ENCODE measurements around the gene KATNB1.
A peak's percentile ranks its signal among the peaks of the same experiment; 100 is the strongest.
"Not testable (repeated sequence)": the region's sequence is repeated elsewhere in the genome, so short reads cannot be mapped to it uniquely, and the experiment has no call there.

Gene KATNB1

DNA sequence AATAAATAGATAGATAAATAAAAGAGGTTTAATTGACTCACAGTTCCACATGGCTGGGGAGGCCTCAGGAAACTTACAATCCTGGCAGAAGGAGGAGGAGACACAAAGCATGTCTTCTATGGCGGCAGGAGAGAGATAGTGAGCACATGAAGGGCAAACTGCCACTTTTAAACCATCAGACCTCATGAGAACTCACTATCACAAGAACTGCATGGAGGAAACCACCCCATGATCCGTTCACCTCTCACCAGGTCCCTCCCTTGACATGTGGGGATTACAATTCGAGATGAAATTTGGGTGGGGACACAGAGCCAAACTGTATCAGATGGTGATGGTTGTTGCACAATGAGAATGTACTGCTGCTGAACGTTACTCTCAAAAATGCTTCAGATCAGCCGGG is 44.3 kb downstream of the KATNB1 start:
- DNase-seq = not testable (repeated sequence)

DNA sequence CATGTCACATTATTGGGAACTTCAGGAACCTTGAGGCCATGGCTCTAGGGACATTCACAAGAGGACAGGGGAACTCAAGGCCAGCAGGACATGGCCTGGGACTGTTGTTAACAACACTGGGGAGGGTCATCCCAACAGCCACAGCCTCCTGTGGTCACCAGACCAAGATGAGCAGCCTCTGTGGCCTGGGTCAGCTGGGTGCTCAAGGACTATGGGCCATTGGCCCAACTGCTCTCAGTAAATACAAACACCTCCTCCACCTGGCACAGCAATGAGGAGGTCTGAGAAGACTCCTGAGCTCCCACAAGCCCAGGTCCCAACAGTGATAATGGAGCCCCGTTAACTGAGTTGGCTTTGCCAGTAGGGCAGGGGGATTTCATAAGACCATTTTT is 45.8 kb downstream of the KATNB1 start:
- DNase-seq = no peak

DNA sequence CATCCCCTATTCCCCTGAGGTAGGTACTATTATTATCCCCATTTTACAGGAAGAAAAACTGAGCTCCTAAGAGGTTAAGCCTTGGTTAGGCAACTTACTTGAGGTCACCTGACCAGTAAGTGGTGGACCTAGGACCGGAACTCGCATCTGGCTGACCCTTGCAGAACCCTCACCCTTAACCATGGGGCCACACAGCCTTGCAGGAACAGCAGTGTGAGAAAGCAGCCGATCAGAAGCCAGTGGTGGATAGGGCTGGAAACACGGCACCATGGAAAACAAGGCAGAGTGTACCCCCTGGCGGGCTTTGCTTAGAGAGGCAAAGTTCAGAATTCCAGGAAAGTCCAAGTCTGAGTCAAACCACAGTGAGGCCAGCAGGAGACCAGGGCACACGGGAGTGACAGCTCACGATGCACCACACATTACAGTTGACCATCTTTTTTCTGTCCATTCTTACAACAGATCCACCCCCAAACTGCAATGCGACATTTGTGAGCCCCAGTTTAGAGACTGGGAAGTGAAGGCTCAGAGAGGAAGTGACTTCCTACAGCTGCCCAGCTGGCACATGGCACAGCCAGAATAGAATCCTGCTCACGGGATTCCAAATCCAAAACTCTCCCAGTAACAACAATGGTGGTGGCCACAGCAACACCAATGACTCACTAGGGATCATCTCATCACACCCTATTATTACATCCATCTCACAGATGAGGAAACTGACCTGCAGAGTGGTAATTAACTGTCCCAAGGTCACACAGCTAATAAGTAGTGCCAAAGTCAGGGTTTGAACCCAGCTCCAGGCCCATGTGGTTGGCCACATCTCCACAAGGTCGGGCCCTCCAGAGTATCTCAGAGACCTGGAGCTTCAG is 46.4 kb downstream of the KATNB1 start:
- DNase-seq = no peak

DNA sequence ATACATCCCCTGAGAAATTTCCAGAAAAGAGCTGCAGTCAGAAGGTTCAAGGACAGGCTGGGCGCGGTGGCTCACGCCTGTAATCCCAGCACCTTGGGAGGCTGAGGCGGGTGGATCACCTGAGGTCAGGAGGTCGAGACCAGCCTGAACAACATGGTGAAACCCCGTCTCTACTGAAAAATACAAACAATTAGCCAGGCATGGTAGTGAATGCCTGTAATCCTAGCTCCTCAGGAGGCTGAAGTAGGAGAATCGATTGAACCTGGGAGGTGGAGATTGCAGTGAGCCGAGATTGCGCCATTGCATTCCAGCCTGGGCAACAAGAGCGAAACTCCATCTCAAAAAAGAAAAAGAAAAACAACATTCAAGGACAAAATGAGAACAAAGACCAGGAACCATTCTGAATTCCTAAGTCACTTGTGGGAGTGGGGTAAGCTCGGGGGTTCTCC is 47.1 kb downstream of the KATNB1 start:
- DNase-seq = not testable (repeated sequence)

DNA sequence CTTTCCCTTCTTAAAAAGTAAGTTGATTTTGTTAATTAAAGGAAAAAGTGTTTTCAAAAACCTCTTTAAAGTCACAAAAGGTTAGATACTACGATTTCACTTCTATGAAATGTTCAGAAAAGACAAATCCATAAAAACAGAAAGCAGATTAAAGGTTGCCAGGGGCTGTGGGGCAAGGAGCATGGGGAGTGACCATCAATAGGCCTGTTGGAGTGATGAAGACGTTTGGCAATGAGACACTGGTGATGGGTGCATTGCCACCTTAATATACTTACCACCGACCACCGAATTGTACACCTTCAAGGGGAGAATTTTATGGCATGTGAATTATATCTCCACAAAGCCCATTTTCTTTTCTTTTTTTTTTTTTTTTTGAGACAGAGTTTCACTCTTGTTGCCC is 47.5 kb downstream of the KATNB1 start:
- no peak for DNase-seq

DNA sequence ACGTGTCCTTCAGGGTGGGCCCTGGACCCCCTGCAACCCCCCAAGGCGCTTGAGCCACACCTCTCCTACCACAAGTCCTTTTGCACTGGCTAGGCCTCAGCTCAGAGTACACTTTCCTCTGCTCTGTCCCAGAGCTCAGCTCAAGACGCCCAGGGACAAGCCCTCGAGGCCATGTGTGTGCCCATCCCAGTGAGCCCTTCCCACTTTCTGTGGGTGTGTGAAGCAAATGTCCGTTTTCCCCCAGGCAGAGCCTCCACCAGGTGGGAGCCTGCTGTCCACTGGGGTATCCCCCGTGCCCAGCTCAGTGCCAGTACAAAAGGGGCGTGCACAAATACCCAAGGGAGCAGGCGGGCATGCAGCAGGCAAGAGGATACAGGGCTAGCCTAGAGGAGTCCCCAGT is 48.3 kb downstream of the KATNB1 start:
- DNase-seq = no peak

DNA sequence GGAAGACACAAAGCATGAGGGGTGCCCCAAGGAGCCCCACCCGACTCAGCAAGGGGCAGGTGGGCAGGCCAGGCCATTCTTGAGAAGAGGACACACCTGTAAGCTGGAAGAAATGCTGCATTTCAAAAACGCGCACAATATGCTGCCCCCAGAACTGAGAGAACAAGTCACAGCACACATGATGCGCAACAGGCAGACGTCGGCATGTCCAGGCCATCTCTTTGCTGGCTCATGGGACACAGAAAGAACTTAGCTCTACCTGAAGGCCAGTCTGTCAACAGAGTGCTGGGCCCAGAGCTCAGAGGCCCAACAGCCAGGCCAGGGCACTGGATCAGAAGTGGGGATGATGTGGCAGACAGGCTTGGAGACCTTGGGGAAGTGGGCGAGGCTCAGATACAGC is 48.8 kb downstream of the KATNB1 start:
- no peak for DNase-seq

DNA sequence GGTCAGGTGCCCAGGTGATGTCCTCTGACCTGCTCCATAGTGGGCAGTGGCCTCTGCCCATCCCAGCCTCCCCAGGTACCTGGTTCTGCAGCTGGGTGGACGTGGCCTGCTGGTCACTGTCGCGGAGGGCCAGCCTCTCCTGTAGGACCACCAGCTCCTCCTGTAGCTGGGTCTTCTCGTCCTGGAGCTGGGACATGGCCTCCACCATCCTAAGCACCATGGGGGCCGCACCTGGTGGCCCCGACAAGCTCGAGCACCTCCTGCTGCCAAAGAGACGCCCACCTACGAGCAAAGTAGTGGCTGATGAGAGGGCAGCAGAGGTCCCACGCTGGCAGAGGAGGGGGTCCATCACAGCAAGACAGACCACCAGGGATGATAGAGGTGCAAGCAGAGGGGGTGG is 49.8 kb downstream of the KATNB1 start:
- no peak for DNase-seq

DNA sequence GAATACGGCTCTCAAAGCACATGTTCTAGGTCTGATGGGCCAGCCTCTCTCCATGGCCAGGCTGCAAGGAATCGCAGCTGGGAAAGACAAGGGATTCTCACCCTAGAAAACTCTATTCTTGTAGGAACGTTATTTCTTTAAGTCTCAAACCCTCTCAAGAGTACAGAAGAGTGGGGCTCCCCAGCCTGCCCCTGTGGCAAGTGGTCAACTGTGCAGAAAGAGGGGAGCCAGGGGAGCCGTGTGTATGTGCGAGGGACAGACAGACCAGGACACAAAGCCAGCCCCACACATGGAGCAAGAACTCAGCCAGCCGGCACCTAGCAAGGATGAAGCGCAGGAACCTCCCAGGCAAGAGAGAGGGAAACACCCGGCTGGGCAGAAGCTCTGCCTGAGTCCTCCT is 50.4 kb downstream of the KATNB1 start:
- DNase-seq = no peak

DNA sequence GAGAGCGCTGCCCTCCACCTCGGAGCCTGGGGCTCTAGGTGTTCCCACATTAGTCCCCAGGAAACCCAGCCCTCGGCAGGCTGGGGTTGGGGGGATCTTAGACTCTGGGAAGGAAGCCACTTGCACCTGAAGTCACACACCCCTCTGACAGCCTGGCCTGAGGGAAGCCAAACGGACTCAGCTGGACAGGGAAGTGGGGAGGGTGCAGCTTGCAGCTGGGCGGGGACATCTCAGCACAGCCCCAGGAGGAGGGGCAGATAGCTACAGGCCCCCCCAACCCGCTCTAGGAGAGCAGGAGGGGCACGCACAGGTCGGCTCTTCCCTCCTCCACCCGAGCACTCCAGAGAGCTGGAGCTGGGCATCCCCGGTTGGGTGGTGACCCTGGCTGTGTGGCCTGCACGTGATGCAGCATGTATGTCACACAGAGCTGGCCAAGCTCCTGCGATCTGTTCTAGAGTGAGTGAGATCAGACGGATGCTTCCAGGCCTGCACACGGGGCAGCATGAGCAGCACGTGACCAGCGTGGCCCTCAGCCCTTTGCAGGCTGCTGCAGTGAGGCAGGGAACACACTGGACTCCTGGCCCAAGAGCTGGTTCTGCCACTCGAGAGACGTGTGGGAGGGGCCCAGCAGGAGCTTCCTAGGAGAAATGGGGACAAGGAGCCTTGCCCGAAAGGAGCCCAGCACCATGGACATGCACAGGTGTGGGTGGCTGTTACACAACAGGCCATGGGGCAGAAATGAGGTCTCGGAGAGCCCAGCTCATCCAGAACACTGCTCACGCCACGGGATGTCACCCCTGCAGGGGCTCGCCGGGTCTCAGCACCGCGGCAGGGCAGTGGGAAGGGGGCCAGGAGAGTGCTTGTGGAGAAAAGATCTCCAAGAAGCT is 51.3 kb downstream of the KATNB1 start:
- no peak for DNase-seq

DNA sequence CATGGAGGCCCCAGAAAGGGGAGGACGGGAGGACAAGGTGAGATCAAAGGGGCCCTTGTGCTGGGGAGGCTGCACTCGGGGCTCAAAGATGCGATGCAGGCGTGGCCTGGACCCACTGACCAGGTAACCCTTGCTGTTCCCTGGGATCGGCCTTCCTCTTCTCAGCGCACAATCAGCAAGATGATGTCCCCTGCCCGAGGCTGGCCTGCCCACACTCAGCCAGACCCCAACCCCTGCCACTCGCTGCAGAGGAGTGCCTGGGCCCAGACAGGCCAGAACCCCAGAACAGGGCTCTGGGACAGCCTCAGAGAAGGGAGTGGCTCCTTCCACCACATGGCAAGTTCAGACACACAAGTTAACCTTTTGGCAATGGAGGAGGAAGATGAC is 51.9 kb downstream of the KATNB1 start:
- no peak for DNase-seq

DNA sequence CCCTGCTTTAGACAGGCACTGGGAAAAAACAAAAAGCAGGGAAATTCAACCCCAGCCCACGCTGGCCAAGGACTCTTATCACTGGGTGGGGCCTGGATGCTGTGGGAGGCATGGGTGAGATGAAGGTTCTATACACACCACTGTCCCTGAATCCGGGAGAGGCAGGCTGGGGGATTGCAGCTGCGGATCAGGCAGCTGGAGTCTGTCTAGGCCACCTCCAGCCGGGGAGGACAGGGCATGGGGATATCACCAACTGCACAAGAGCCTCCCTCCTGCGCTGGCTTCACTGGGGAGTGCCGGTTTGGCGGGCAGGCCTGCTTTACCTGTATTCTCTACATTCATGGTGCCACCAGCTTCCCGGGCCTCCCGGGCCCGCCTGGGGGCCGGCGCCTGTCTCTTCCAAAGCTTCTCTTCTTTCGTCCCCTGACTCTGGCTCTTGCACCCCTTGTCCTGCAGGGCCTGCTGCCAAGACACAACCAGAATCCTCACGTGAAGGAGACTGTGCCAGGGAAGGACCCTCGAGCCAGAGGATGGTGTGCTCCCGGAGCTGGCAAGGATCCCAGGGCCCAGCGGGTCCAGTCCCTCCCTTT is 52.8 kb downstream of the KATNB1 start:
- no peak for DNase-seq

DNA sequence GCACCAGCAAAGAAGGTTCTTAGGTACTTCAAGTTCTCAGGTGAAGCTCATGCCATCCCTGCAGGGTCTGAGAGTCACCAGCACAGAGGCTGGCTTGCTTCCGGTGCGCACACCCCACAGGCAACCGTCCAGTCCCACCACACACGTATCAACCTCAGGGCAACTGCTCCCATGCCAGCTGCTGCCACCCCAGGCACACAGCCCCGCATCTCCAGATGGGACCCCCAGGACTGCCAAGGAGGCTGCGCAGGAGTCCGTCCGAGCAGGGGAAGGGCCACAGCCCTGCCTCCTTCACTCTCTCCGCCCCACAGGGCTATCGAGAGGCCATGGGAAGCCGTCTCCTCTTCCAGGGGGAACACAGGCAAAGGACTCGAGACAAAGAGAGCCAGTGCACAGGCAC is 53.4 kb downstream of the KATNB1 start:
- no peak for DNase-seq

DNA sequence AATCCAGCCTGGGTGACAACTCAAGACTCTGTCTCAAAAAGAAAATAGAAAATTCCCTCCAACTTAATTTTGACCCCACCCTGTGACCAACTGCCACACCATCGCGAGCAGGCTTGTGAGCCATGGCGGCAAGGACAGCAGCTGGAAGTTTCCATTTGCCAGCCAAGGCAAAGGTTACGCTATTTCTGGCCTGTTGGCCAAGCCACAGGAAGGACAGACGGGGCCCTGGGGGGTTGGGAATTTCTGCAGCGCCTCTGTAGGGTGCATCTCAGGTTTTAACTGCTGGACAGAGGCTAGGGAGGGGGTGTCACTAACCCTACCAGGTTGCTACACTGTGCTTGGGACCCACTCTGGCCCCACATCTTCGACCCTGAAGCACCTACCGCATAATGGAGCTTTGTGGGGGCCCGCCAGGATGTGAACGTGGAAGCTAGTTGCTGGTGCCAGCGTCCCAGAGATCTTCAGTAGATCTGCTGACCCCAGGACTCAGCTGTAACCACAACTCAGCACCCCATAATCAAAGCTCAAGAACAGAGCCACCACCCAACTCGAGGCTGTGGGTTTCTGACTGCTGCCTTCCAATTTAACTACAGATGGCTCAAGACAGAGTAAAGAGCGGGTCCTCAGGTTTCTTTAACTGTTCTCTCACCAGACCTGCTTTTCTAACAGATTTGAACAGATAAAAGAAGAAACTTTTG is 55.8 kb downstream of the KATNB1 start:
- no peak for DNase-seq

DNA sequence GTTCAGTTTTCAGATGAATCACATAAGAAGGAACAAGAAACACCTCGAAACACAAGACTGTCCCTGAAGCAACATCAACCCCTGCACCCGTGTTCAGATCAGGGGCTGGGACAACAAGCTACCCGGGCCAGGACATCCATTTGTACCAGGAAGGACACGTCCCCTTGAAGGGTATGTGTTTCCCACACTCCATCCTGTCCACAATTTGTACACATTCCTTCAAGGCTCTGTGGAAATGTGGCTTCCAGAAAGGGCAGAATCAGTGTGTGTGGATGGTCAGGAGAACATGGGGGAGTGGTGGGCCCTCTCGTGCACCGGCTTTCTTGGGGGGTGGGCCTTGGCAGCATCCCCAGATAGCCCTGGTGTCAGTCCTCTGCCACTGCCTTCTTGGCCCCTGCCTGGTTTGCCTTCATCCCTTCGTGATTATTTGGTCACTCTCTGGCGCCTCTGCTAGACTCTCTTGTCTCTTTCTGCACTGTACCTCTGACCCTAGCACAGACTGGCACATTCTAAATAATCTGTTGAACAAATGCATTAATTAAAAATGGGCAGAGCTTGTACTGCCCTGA is 56.4 kb downstream of the KATNB1 start:
- DNase-seq = no peak

DNA sequence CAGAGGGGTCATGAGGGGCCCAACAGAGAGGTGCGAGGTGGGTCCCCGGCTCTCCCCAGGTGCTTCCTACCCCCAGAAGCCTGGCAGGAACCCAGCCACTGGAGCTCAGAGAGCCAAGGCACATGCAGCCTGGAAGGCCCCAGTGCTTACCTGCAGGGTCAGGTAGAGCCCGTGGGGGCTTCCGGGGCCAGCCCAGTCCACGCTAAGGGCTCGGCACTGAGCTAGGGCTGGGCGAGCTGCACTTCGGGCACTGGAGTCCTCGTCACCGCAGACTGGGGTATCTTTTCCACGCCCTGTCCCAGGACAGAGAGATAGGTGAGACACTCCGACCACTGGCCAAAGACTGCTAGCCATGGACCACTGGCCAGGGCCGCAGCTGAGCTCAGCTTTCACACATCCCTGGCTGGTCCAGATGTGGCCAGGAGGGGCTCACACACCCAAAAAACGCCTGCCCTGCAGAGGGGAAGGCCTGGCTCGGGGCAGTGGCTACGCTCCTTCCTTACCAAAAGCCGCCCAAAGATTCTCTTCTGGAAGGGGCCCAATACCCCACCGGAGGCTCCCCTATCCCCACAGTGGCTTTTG is 59.4 kb downstream of the KATNB1 start:
- no peak for DNase-seq

DNA sequence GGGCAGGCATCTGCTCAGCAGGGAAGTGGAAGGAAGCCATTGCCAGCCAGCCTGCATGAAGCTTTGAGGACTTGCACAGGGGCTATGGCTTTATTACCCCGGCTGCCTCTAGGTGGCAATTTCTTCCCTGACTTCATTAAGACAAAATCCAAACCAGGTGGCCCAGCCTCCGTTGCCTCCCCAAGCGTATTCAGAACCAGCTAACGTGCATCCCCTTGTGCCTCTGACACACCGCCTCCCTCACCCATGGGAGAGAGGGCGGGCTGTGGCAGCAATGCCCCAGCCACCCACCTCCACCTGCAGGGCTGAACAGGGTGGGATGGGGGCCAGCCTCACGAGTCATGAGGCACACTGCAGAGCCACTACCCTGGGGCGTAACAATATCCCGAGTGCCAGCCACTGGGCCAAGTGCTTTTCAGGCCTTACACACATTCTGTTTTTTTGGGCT is 59.9 kb downstream of the KATNB1 start:
- peak; percentile 62 for DNase-seq

DNA sequence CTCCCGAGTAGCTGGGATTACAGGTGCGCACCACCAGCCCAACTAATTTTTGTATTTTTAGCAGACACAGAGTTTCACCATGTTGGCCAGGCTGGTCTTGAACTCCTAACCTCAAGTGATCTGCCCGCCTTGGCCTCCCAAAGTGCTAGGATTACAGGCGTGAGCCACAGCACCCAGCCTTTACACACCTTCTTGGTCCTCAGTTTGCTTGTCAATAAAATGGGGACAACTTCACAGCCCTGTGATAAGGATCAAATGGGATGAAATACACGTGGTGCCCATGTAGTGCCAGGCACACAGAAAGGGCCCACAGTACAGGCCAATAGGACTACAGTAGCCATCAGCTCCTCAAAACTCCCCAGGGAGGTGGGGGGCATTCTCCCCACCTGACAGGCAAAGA is 60.4 kb downstream of the KATNB1 start:
- DNase-seq = not testable (repeated sequence)

DNA sequence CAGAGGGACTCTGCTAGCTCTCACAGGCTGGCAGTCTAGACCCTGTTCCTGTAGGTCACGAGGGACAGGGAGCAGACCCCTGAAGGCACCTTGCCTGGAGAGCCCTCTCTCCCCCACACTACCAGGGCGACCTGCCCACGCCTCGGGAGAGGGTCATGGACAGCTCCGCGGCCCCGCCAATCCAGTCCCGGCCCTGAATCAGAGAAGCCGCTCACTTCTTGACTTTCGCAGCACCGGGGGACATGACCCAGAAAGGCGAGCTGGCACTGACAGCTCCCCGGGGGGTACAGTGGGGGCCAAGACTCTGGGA is 61.6 kb downstream of the KATNB1 start:
- DNase-seq = no peak

DNA sequence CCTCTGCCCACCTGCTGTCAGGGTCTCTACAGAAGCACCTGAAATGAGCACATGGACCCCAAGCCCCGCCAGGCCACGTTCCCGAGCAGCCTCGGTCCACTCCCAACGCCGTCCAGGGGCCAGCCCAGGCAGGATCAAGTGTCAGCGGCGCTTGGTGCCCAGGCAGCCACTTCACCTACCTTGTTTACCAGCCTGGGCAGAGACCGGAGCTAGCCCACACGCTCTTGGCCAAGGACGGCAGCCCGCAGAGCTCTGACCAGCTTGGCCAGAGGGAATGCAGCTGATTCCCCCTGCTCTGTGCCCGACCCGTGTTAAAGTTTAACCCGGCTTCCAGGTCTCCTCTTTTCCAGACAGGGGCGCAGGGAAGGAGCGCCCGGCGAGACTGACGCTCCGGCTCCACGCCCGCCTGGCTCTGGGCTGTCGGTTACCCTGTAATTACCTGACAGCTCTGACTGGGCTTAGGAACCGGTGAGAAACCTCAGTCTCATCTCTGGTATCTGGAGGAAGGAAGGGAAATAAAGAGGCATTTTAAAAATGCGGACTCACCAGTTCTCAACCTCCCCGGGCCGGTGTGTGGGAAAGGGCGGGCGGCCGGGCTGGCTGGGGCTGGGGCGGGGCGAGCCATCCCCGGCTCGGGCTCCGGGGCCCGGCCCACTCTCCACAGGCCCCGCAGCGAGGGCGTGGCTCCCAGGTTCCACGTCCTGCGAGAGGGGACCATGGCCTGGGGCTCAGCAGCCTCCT is 62.1 kb downstream of the KATNB1 start:
- DNase-seq = peak; percentile 58

DNA sequence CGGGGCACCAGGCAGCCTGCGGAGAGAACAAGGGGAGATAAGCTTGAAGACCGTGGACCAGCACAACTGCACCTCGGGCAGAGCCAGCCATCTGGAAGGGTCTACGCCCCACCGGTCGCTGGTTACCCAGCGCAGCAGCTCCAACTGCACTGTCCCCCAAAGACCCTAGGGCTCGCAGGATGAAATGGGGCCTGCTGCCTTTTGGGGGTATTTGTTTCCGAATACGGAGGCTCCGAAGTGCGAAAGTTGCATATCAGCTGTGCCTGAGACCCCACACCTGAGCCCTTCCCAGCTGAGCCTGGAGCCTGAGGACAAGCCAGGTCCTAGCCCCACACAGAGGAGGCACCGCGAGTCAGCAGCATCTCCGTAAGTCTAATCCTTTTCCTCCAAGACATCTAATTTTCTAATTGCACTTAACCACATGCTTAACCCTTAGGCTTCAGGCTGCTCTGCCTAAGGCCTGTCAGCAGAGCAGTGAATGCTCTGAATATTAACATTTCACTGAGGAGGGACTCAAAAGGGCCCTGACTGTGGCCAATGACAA is 62.8 kb downstream of the KATNB1 start:
- DNase-seq = no peak
